Activated B cell treated with CpG ODN at 0.5 μM for 24 hours (primary cell): ENCODE measurements around the gene BFAR. TPM values are rescaled to one million over a fixed set of nuclear protein-coding genes. Genes with fewer than 3 reads are reported as not detected.
"Not testable (repeated sequence)": the region's sequence is repeated elsewhere in the genome, so short reads cannot be mapped to it uniquely, and the experiment has no call there.

Experiments
- ATAC-seq: fragments of 200-7000 bp; cut with Tn5 transposase; one replicate; pipeline ENCODE4 v1.10.0; 2021; ENCODE audit warnings: low read depth, mild to moderate bottlenecking, moderate library complexity
- CTCF ChIA-PET: fragments of 350-600 bp; sonication (Branson Sonifier 250); formaldehyde crosslinking; loops from one replicate; lab custom pipeline; 2021; ENCODE audit warnings: antibody characterized with exemption; lab: Charles Lee
- POLR2A ChIA-PET: fragments of 350-600 bp; sonication (Branson Sonifier 250); formaldehyde crosslinking; loops from one replicate; lab custom pipeline; 2021; ENCODE audit warnings: antibody characterized with exemption; lab: Charles Lee
- DNase-seq: peaks from one replicate; pipeline ENCODE4 v3.0.0; 2022
- H3K27ac Mint-ChIP-seq: one replicate; pipeline ENCODE4 v1.8.0; 2020; ENCODE audit warnings: mixed read lengths
- H3K27me3 Mint-ChIP-seq: one replicate; pipeline ENCODE4 v1.8.0; 2021; ENCODE audit warnings: mixed read lengths
- H3K36me3 Mint-ChIP-seq: one replicate; pipeline ENCODE4 v1.8.0; 2021; ENCODE audit warnings: low read depth, mixed read lengths
- H3K4me1 Mint-ChIP-seq: one replicate; pipeline ENCODE4 v1.8.0; 2021; ENCODE audit warnings: mixed read lengths
- H3K4me3 Mint-ChIP-seq: one replicate; pipeline ENCODE4 v1.8.0; 2020; ENCODE audit warnings: mild to moderate bottlenecking, mixed read lengths
- H3K9me3 Mint-ChIP-seq: one replicate; pipeline ENCODE4 v1.8.0; 2020; ENCODE audit warnings: mixed read lengths
- CTCF ChIP-seq: fragments of 200-600 bp; IDR thresholded peaks from one replicate; pipeline ENCODE4 v1.8.0; 2022; ENCODE audit warnings: antibody characterized with exemption, mild to moderate bottlenecking
- intact Hi-C: fragments of 100-400 bp; cut with micrococcal nuclease; formaldehyde crosslinking; loops from one replicate; pipeline ENCODE4 v1.15.1; 2024
- total RNA-seq: library from RNA; stranded (reverse); gene quantifications from 2 replicates; pipeline ENCODE4 v1.2.3, GENCODE V29; 2022

Gene BFAR
- total RNA-seq, 1 donor from 2014 or later: 68.2 TPM

DNA sequence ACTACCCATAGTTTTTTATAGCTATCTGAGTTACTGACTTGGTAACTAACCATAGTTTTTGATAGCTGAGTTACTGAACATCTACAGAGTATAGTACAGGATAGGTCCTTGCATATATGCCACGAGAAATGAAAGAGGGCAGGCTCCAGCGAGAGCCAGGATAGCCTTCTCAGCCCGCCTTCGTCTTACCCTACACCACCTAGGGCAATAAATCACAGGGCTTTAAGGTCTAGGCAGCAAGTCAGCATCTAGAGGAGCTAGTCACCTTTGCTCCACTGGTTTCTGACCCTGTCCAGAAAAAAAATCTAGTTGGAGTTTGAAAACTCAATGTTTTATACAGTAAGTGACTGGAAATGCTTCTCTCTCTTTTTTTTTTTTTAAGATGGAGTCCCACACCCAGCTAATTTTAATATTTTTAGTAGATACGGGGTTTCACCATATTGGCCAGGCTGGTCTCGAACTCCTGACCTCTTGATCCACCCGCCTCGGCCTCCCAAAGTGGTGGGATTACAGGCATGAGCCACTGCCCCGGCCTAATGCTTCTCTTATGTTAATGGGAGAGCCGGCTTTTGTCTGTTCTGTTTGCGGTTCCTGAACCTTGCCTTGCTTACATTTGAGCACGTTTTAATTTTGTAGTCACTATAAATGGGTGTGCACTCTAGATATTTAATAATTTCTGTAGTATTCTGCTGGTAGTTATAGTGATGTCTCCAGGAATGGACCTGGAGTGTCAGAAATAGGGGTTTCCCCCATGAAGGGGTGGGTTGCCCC lies 2.8 kb downstream of the BFAR start:
- peak overlapping the region; percentile 15 for H3K4me3 Mint-ChIP-seq
- no peaks in the 10 kb centered on the region for H3K9me3 Mint-ChIP-seq
- intact Hi-C loops: loop anchor here (10.0 kb wide), 1 partner anchor 459 kb away; the partner anchor contains the start of gene RRN3
- no peak for DNase-seq
- H3K27me3 Mint-ChIP-seq: no peaks in the 10 kb centered on the region
- ChIA-PET CTCF (no interaction called here), POLR2A (no interaction called here)
- H3K4me1 Mint-ChIP-seq: peaks cover 54% of the 10 kb centered on the region
- H3K27ac Mint-ChIP-seq: no peak overlapping the region
- no peak for ATAC-seq
- H3K36me3 Mint-ChIP-seq: peaks cover 48% of the 10 kb centered on the region
- no peak for TF ChIP-seq CTCF

- H3K9me3 Mint-ChIP-seq, H3K27me3 Mint-ChIP-seq, DNase-seq, H3K27ac Mint-ChIP-seq, POLR2A ChIA-PET, ATAC-seq, CTCF ChIA-PET: not testable (repeated sequence)
- H3K4me3 Mint-ChIP-seq: peak overlapping the region; percentile 15
- intact Hi-C loops: loop anchor here (10.0 kb wide), 1 partner anchor 458 kb away; the partner anchor contains the start of gene RRN3
- peaks cover 57% of the 10 kb centered on the region for H3K4me1 Mint-ChIP-seq
- peaks cover 54% of the 10 kb centered on the region for H3K36me3 Mint-ChIP-seq
Measured at GRCh38 chr16:14636179-14636950, 3.6 kb downstream of the BFAR start.

DNA sequence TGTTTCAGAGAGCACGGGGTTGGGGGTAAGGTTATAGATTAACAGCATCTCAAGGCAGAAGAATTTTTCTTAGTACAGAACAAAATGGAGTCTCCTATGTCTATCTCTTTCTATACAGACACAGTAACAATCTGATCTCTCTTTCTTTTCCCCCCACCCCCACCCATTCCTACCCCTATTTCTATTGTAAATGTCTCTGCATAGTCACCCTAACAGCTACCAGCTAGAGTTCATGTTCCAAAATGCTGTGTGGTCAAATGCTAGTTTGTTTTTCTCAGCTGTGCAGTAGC lies 4.1 kb downstream of the BFAR start:
- H3K36me3 Mint-ChIP-seq: peaks cover 55% of the 10 kb centered on the region
- H3K4me3 Mint-ChIP-seq, H3K9me3 Mint-ChIP-seq, H3K27ac Mint-ChIP-seq, POLR2A ChIA-PET, ATAC-seq, CTCF ChIA-PET, DNase-seq, H3K27me3 Mint-ChIP-seq: not testable (repeated sequence)
- H3K4me1 Mint-ChIP-seq: peaks cover 58% of the 10 kb centered on the region
- intact Hi-C loops: loop anchor here (10.0 kb wide), 1 partner anchor 458 kb away; the partner anchor contains the start of gene RRN3

DNA sequence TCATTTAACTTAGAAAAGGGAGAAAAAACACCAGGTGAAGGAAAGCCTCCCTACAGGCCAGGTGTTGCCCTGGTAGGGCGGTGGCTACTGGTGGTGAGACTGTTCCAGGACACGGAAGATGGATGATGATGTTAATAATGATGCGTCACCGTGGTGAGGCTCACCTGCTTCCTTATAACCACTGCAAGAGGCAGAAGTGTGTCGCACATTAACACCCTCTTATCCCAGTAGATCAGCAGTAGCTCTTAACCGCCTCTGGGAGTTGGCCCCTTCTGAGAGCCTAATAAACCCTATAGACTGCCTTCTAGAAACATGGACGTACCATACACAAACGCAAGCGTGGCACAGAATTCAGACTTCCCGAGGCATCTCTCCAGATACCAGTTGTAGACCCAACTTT lies 7.8 kb downstream of the BFAR start:
- intact Hi-C loops: no loop called here
- no peak for ATAC-seq
- CTCF ChIA-PET: interaction anchor here (0.6 kb wide), 1 partner anchor 1350 kb away, joined by 4 read pairs; no protein-coding TSS in a partner anchor
- no peaks in the 10 kb centered on the region for H3K9me3 Mint-ChIP-seq
- POLR2A ChIA-PET: interaction anchor here (0.8 kb wide), 1 partner anchor 11 kb away, joined by 3 read pairs; the partner anchor contains the start of gene PARN
- H3K27me3 Mint-ChIP-seq: no peaks in the 10 kb centered on the region
- peaks cover 32% of the 10 kb centered on the region for H3K4me1 Mint-ChIP-seq
- no peak for TF ChIP-seq CTCF
- peaks cover 72% of the 10 kb centered on the region for H3K36me3 Mint-ChIP-seq
- H3K4me3 Mint-ChIP-seq: no peak overlapping the region
- DNase-seq: no peak
- H3K27ac Mint-ChIP-seq: no peak overlapping the region

- ATAC-seq (no peak), DNase-seq (no peak)
- TF ChIP-seq CTCF: no peak
- no peak overlapping the region for H3K4me3 Mint-ChIP-seq
- no peak overlapping the region for H3K27ac Mint-ChIP-seq
- CTCF ChIA-PET: interaction anchor here (0.6 kb wide), 1 partner anchor 1349 kb away, joined by 4 read pairs; no protein-coding TSS in a partner anchor
- POLR2A ChIA-PET: interaction anchor here (0.7 to 0.8 kb wide), 2 partner anchors 10 to 11 kb away, joined by 3 to 4 read pairs; partner anchors contain the start of gene PARN
- intact Hi-C loops: no loop called here
- H3K27me3 Mint-ChIP-seq: no peaks in the 10 kb centered on the region
- H3K36me3 Mint-ChIP-seq: peaks cover 74% of the 10 kb centered on the region
- no peaks in the 10 kb centered on the region for H3K9me3 Mint-ChIP-seq
- peaks cover 27% of the 10 kb centered on the region for H3K4me1 Mint-ChIP-seq
Measured at GRCh38 chr16:14641206-14641605, 8.5 kb downstream of the BFAR start.

DNA sequence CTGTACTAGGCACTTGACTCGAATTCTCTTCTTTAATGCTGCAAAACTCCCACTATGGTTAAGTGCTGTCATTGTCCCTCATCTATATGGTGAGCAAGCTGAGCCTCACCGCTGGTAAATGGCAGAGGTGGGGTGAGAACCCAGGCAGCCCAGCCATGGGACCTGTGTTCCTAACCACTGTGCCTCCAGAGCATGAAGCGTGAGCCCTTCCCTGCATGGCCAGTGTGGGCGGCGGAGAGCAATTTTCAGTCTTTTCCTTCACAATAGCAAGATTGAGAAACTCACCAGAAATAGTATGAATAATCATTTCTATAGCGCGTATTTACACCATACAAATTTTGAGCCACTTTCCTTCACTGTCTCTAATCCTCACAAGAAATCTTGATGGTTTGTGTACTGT lies 9.2 kb downstream of the BFAR start:
- Mint-ChIP-seq H3K27ac (no peak overlapping the region), H3K27me3 (no peaks in the 10 kb centered on the region), H3K4me1 (peaks cover 26% of the 10 kb centered on the region), H3K9me3 (no peaks in the 10 kb centered on the region), H3K4me3 (no peak overlapping the region), H3K36me3 (peaks cover 74% of the 10 kb centered on the region)
- POLR2A ChIA-PET: interaction anchor here (0.7 kb wide), 1 partner anchor 9 kb away, joined by 4 read pairs; no protein-coding TSS in a partner anchor
- intact Hi-C loops: no loop called here
- ATAC-seq: no peak
- no peak for TF ChIP-seq CTCF
- DNase-seq: no peak
- CTCF ChIA-PET: interaction anchor here (1.1 kb wide), 1 partner anchor 9 kb away, joined by 3 read pairs; the partner anchor contains the start of gene BFAR
